ENCODE results near the gene CYP19A1.

Gene CYP19A1

GRCh38 chr15:51367322-51367976 lies 29.1 kb upstream of the CYP19A1 start:
- no peak overlapping the region for H3K27ac ChIP-seq (ENCODE audit: extremely low read depth, low read depth, low read length)
- no peaks in the 10 kb centered on the region for H3K9me3 ChIP-seq (ENCODE audit: control insufficient read depth, insufficient read depth, low read depth, low read length)
- H3K36me3 ChIP-seq (ENCODE audit: control insufficient read depth in 2 of 2, insufficient read depth in 1 of 2, low read length in 2 of 2), result no peaks in the 10 kb centered on the region
- no peak overlapping the region for H3K4me3 ChIP-seq (ENCODE audit: low read depth, low read length)
- peaks cover 8% of the 10 kb centered on the region; the same call in 1 of the 2 replicates for H3K4me1 ChIP-seq (ENCODE audit: control insufficient read depth, insufficient read depth, low read length)
- ChIA-PET CTCF (no interaction called here), POLR2A (no interaction called here)
- TF ChIP-seq ZNF239 (tag by site-specific recombination; IDR thresholded peaks at IDR 0.05) (no peak), ZNF214 (tag by site-specific recombination; IDR thresholded peaks at IDR 0.05; ENCODE audit: borderline replicate concordance) (no peak), ZNF449 (tag by site-specific recombination; IDR thresholded peaks at IDR 0.05) (no peak), ZNF830 (tag by site-specific recombination; IDR thresholded peaks at IDR 0.05; ENCODE audit: low read depth) (no peak), ZNF324 (tag by site-specific recombination; IDR thresholded peaks at IDR 0.05) (no peak), ZNF112 (tag by site-specific recombination; IDR thresholded peaks at IDR 0.05) (no peak), YY1 (tag by site-specific recombination; IDR thresholded peaks at IDR 0.05) (no peak), ELK4 (IDR thresholded peaks at IDR 0.05; ENCODE audit: borderline replicate concordance, low read depth, low read length) (no peak), FEZF1 (tag by site-specific recombination; IDR thresholded peaks at IDR 0.05) (no peak), ZNF530 (tag by site-specific recombination; IDR thresholded peaks at IDR 0.05; ENCODE audit: low read depth) (no peak), ZIC2 (tag by site-specific recombination; IDR thresholded peaks at IDR 0.05) (no peak), MZF1 (tag by site-specific recombination; IDR thresholded peaks at IDR 0.05; ENCODE audit: borderline replicate concordance) (no peak), KLF1 (tag by site-specific recombination; IDR thresholded peaks at IDR 0.05) (peak; percentile 9; the same call in 1 of the 2 replicates), OVOL3 (tag by site-specific recombination; IDR thresholded peaks at IDR 0.05) (no peak), TSHZ1 (tag by site-specific recombination; IDR thresholded peaks at IDR 0.05; ENCODE audit: borderline replicate concordance) (no peak), KLF10 (tag by site-specific recombination; IDR thresholded peaks at IDR 0.05) (no peak), ZNF658 (tag by site-specific recombination; IDR thresholded peaks at IDR 0.05) (no peak), ZNF423 (tag by site-specific recombination; IDR thresholded peaks at IDR 0.05) (no peak), GFI1B (tag by site-specific recombination; IDR thresholded peaks at IDR 0.05) (no peak), EGR2 (tag by site-specific recombination; IDR thresholded peaks at IDR 0.05; ENCODE audit: low read depth) (peak; percentile 73), ZFP3 (tag by site-specific recombination; IDR thresholded peaks at IDR 0.05; ENCODE audit: low read depth) (no peak), ZNF600 (tag by site-specific recombination; IDR thresholded peaks at IDR 0.05) (no peak), ZNF341 (tag by site-specific recombination; IDR thresholded peaks at IDR 0.05; ENCODE audit: low read depth) (0 out of 2 replicates have a peak, but pooled peaks have one; percentile 10), YY2 (tag by site-specific recombination; IDR thresholded peaks at IDR 0.05) (no peak), ZNF302 (tag by site-specific recombination; IDR thresholded peaks at IDR 0.05; ENCODE audit: low read depth) (no peak), ZNF274 (IDR thresholded peaks at IDR 0.05; ENCODE audit: low read length) (no peak), ZNF274 (tag by site-specific recombination; IDR thresholded peaks at IDR 0.05; ENCODE audit: borderline replicate concordance) (no peak), WT1 (tag by site-specific recombination; IDR thresholded peaks at IDR 0.05) (no peak), ZBTB17 (tag by site-specific recombination; IDR thresholded peaks at IDR 0.05) (0 out of 2 replicates have a peak, but pooled peaks have one; percentile 21)
- TF ChIP-seq, protein P1, sequence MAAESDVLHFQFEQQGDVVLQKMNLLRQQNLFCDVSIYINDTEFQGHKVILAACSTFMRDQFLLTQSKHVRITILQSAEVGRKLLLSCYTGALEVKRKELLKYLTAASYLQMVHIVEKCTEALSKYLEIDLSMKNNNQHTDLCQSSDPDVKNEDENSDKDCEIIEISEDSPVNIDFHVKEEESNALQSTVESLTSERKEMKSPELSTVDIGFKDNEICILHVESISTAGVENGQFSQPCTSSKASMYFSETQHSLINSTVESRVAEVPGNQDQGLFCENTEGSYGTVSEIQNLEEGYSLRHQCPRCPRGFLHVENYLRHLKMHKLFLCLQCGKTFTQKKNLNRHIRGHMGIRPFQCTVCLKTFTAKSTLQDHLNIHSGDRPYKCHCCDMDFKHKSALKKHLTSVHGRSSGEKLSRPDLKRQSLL (tag by site-specific recombination; IDR thresholded peaks at IDR 0.05), result no peak
- TF ChIP-seq, protein P2, sequence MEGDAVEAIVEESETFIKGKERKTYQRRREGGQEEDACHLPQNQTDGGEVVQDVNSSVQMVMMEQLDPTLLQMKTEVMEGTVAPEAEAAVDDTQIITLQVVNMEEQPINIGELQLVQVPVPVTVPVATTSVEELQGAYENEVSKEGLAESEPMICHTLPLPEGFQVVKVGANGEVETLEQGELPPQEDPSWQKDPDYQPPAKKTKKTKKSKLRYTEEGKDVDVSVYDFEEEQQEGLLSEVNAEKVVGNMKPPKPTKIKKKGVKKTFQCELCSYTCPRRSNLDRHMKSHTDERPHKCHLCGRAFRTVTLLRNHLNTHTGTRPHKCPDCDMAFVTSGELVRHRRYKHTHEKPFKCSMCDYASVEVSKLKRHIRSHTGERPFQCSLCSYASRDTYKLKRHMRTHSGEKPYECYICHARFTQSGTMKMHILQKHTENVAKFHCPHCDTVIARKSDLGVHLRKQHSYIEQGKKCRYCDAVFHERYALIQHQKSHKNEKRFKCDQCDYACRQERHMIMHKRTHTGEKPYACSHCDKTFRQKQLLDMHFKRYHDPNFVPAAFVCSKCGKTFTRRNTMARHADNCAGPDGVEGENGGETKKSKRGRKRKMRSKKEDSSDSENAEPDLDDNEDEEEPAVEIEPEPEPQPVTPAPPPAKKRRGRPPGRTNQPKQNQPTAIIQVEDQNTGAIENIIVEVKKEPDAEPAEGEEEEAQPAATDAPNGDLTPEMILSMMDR (tag by site-specific recombination; IDR thresholded peaks at IDR 0.05), result no peak
